ENCODE data around the gene GAK. TPM values are rescaled to one million over a fixed set of nuclear protein-coding genes. Genes with fewer than 3 reads are reported as not detected.
A peak's percentile ranks its signal among the peaks of the same experiment; 100 is the strongest.
"Not testable (repeated sequence)": the region's sequence is repeated elsewhere in the genome, so short reads cannot be mapped to it uniquely, and the experiment has no call there.

GAK gene
- 100 to 1,000 TPM; 349 to 358 (median 349) TPM for total RNA-seq
- 88.4 TPM for total RNA-seq (2013)

DNA sequence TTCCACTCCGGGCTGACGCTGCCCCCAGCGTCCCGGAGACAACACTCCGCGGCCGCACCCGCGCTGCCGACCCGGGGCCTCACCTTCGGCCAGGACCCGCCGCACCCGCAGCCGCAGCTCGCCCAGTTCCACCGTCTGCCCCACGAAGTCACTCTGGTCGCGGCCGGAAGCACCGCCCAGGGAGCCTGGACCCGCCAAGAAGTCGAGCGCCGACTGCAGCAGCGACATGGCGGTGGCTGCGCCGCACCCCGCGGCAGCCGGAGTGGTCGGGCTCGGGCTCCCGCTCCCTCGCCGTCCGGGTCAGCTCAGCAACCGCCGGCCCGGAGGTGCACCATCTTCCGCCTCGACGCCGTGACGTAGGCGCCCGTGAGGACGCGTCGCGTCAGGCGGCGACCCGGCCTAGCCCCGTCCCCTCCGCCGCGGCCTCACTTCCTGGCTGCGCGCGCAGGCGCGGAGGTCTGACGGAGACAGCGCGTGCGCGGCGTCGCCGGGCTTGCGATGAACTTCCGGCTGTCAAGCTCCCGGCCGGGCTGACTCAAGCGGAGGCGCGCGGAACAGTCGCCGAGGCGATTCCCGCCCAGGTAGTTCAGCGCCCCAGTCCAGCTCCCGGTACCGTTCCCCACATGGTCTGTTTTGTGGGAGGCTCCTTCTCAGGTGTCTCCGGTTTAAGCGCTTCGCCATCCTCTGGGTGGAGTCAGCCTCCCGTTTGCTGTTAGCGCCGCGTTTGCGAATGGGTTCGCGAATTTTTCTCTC lies at the start of gene GAK, which contains the start of gene TMEM175:
Gene GAK, minus strand, starts transcription at position 357 of the 753 bp plus-strand sequence. Its CDS starts 129 bp downstream, at position 228.
Gene TMEM175, plus strand, starts transcription at position 501 of the 753 bp plus-strand sequence. CDS start 15,280 bp downstream, outside the sequence.
- H3K27ac Mint-ChIP-seq: peak within 1 kb of the TSS; percentile 89 to 95
- TF ChIP-seq CTCF (IDR thresholded peaks at IDR 0.05): no peak
- ATAC-seq (peak; percentile 84 to 95 (median 89)), DNase-seq (peak; percentile 98 to 99)
- peak within 1 kb of the TSS; percentile 83 for H3K27ac ChIP-seq (ENCODE audit: low read length)
- peaks cover 2% of the 10 kb centered on the region for H3K36me3 ChIP-seq (ENCODE audit: control insufficient read depth, insufficient read depth, low read length)
- intact Hi-C loops (cut with micrococcal nuclease): loop anchor here (1.0 to 5.0 kb wide), 2 partner anchors 41 to 270 kb away; partner anchors contain the start of gene DGKQ
- H3K9me3 ChIP-seq (ENCODE audit: control insufficient read depth, insufficient read depth, low read length): no peaks in the 10 kb centered on the region
- H3K36me3 Mint-ChIP-seq: no peaks in the 10 kb centered on the region
- H3K9me3 Mint-ChIP-seq: no peaks in the 10 kb centered on the region
- H3K4me3 Mint-ChIP-seq: peak within 1 kb of the TSS; percentile 94
- H3K27me3 Mint-ChIP-seq (ENCODE audit: low read depth in 2 of 2): no peaks in the 10 kb centered on the region
- peak within 1 kb of the TSS; percentile 81 for H3K4me3 ChIP-seq (ENCODE audit: low read length)
- no peaks in the 10 kb centered on the region for H3K27me3 ChIP-seq (ENCODE audit: control insufficient read depth, insufficient read depth, low read length)
- peaks cover 45% of the 10 kb centered on the region for H3K4me1 ChIP-seq (ENCODE audit: control insufficient read depth, insufficient read depth, low read length)
- peaks cover 30 to 42% of the 10 kb centered on the region in 2 donors for H3K4me1 Mint-ChIP-seq
- under 1% methylated on average over 99 of the region's 99 CpGs for WGBS (ENCODE audit: insufficient coverage)

DNA sequence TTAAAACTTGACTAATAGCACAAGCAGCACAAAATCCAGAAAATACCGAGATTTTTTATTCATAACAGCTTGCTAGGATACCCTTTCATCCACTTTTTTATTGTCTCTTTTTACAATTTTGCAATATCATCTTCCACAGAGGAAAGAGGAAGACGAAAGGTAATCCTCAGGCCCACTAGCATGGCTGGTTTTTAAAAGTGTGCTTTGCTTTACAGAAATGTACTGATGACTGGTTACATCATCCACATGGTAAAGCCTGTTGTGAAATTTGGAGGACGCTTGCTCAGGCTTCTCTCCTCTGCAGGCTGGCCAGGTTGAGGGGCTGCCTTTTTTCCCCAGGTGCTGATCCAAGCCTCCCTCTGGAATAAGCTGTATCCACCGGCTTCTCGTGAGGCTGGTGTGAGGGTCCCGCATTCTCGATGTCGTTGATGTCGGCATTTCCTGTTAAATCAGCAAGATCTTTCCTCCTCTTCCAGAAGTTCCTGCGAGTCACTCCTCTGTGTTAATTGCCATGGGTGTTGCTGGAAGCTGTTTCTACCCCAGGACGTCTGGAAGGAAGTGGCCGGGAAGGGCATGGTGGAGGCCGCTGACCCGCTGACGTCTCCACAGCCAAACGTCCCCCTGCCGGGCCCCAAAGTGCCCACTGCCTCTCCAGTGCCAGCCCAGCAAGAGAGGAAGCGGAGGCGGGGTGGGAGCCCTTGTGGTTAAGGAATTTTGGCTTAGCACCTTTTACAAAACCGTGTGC lies 47.0 kb upstream of the GAK start:
- H3K4me1 Mint-ChIP-seq: peaks cover 7 to 12% of the 10 kb centered on the region in 2 donors
- H3K27ac Mint-ChIP-seq: no peak overlapping the region
- Histone ChIP-seq H3K4me3 (ENCODE audit: low read length) (no peak overlapping the region), H3K9me3 (ENCODE audit: control insufficient read depth, insufficient read depth, low read length) (no peaks in the 10 kb centered on the region), H3K27ac (ENCODE audit: low read length) (no peak overlapping the region), H3K36me3 (ENCODE audit: control insufficient read depth, insufficient read depth, low read length) (no peaks in the 10 kb centered on the region), H3K27me3 (ENCODE audit: control insufficient read depth, insufficient read depth, low read length) (no peaks in the 10 kb centered on the region), H3K4me1 (ENCODE audit: control insufficient read depth, insufficient read depth, low read length) (peaks cover 11% of the 10 kb centered on the region)
- no peaks in the 10 kb centered on the region for H3K27me3 Mint-ChIP-seq (ENCODE audit: low read depth in 2 of 2)
- DNase-seq: no peak
- WGBS (ENCODE audit: insufficient coverage): 71% methylated on average over 20 of the region's 20 CpGs
- H3K36me3 Mint-ChIP-seq: no peaks in the 10 kb centered on the region
- H3K9me3 Mint-ChIP-seq: no peaks in the 10 kb centered on the region
- no peak overlapping the region for H3K4me3 Mint-ChIP-seq
- TF ChIP-seq CTCF (IDR thresholded peaks at IDR 0.05): no peak
- intact Hi-C loops (cut with micrococcal nuclease): no loop called here
- peak in 1 of 3 donors; percentile 51 for ATAC-seq

GRCh38 chr4:976016-976415 lies 43.9 kb upstream of the GAK start:
- not testable (repeated sequence) for H3K27ac ChIP-seq (ENCODE audit: low read length)

GRCh38 chr4:974668-975067 lies 42.6 kb upstream of the GAK start:
- ATAC-seq: no peak
- H3K4me3 Mint-ChIP-seq: no peak overlapping the region
- no peaks in the 10 kb centered on the region for H3K27me3 Mint-ChIP-seq (ENCODE audit: low read depth in 2 of 2)
- Histone ChIP-seq H3K27ac (ENCODE audit: low read length) (no peak overlapping the region), H3K9me3 (ENCODE audit: control insufficient read depth, insufficient read depth, low read length) (no peaks in the 10 kb centered on the region), H3K4me3 (ENCODE audit: low read length) (no peak overlapping the region), H3K27me3 (ENCODE audit: control insufficient read depth, insufficient read depth, low read length) (no peaks in the 10 kb centered on the region), H3K36me3 (ENCODE audit: control insufficient read depth, insufficient read depth, low read length) (no peaks in the 10 kb centered on the region), H3K4me1 (ENCODE audit: control insufficient read depth, insufficient read depth, low read length) (peaks cover 42% of the 10 kb centered on the region)
- DNase-seq: no peak
- intact Hi-C loops (cut with micrococcal nuclease): loop anchor here (5.0 kb wide), 1 partner anchor 38 kb away; the partner anchor contains the start of gene FGFRL1
- H3K9me3 Mint-ChIP-seq: no peaks in the 10 kb centered on the region
- no peak for TF ChIP-seq CTCF (IDR thresholded peaks at IDR 0.05)
- peaks cover 19 to 20% of the 10 kb centered on the region in 2 donors for H3K4me1 Mint-ChIP-seq
- 94% methylated on average over 9 of the region's 9 CpGs for WGBS (ENCODE audit: insufficient coverage)
- H3K27ac Mint-ChIP-seq: no peak overlapping the region
- no peaks in the 10 kb centered on the region for H3K36me3 Mint-ChIP-seq

More at GRCh38 chr4:976016-976415, 43.9 kb upstream of the GAK start:
- H3K36me3 Mint-ChIP-seq; intact Hi-C loops (cut with micrococcal nuclease); H3K9me3 Mint-ChIP-seq; H3K4me3 Mint-ChIP-seq; H3K9me3 ChIP-seq (ENCODE audit: control insufficient read depth, insufficient read depth, low read length); H3K27me3 ChIP-seq (ENCODE audit: control insufficient read depth, insufficient read depth, low read length); ATAC-seq; H3K4me3 ChIP-seq (ENCODE audit: low read length); H3K27ac Mint-ChIP-seq; H3K27me3 Mint-ChIP-seq (ENCODE audit: low read depth in 2 of 2); DNase-seq; H3K36me3 ChIP-seq (ENCODE audit: control insufficient read depth, insufficient read depth, low read length): not testable (repeated sequence)
- peaks cover 31% of the 10 kb centered on the region for H3K4me1 ChIP-seq (ENCODE audit: control insufficient read depth, insufficient read depth, low read length)
- peaks cover 6 to 10% of the 10 kb centered on the region in 2 donors for H3K4me1 Mint-ChIP-seq
- WGBS (ENCODE audit: insufficient coverage): 96% methylated on average over 14 of the region's 25 CpGs

All from natural killer cell (primary cell).